Parathyroid adenoma (tissue), 2 donors: ENCODE measurements around the gene CSRP1.

Experiments
- H2AFZ ChIP-seq: fragments of 300-600 bp; sonication (generic); one replicate; pipeline ENCODE4 v1.7.0; 2017; ENCODE audit warnings: antibody characterized with exemption, mild to moderate bottlenecking
- H3K27ac ChIP-seq: fragments of 300-600 bp; sonication (generic); one replicate; pipeline ENCODE4 v1.7.0; 2017
- H3K27me3 ChIP-seq: fragments of 300-600 bp; sonication (generic); one replicate; pipeline ENCODE4 v1.7.0; 2017; ENCODE audit warnings: low read length; ENCODE audit not compliant: control insufficient read depth, insufficient read depth
- H3K36me3 ChIP-seq: fragments of 300-600 bp; sonication (generic); one replicate; pipeline ENCODE4 v1.7.0; 2017; ENCODE audit warnings: low read length; ENCODE audit not compliant: control insufficient read depth, insufficient read depth
- H3K4me1 ChIP-seq: fragments of 300-600 bp; sonication (generic); one replicate; pipeline ENCODE4 v1.7.0; 2017; ENCODE audit warnings: control low read depth
- H3K4me2 ChIP-seq: fragments of 300-600 bp; sonication (generic); one replicate; pipeline ENCODE4 v1.7.0; 2017; ENCODE audit warnings: low read length
- H3K4me3 ChIP-seq: fragments of 300-600 bp; sonication (generic); one replicate; pipeline ENCODE4 v1.7.0; 2017; ENCODE audit warnings: low read depth, low read length
- H3K79me2 ChIP-seq: fragments of 300-600 bp; sonication (generic); one replicate; pipeline ENCODE4 v1.7.0; 2017; ENCODE audit warnings: control low read depth
- H3K9ac ChIP-seq: fragments of 300-600 bp; sonication (generic); one replicate; pipeline ENCODE4 v1.7.0; 2017; ENCODE audit warnings: mild to moderate bottlenecking
- H3K9me3 ChIP-seq: fragments of 300-600 bp; sonication (generic); one replicate; pipeline ENCODE4 v1.7.0; 2017; ENCODE audit warnings: low read length; ENCODE audit not compliant: control insufficient read depth
- TF ChIP-seq, protein P1 (sequence below): fragments of 300-600 bp; sonication (generic); IDR thresholded peaks from one replicate; pipeline ENCODE4 v1.7.0; 2017; ENCODE audit warnings: antibody characterized with exemption, mild to moderate bottlenecking
- donor health status: primary hyperparathyroidism.

Gene CSRP1

GRCh38 chr1:201504799-201505502 is 2.0 kb downstream of the CSRP1 start:
- H3K9ac ChIP-seq, result no peak overlapping the region

DNA sequence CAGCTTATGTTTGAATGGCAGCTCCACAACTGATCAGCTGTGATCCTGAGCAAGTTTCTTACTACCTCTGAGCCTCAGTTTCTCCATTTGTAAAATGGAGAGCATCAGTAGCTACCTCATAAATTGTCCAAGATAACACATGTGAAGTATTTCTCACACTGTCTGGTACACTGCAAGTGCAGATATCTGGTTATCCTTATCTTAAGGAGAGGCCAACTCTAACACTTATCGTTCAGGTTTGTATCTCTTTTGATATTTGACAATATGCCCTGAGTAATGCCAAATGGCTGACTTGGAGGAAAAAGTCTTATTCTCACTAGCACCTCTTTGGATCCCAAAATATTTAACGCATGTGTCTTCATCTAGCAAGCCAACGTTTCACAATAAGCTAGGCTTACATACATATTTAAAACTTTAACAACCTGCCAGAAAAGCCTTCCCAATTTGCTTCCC is 2.7 kb downstream of the CSRP1 start:
- Histone ChIP-seq H3K9ac (peak overlapping the region; percentile 61), H3K4me3 (no peak overlapping the region), H3K4me1 (peaks cover 66% of the 10 kb centered on the region), H3K27ac (peak overlapping the region; percentile 99), H3K27me3 (no peaks in the 10 kb centered on the region), H3K4me2 (peak overlapping the region; percentile 29), H3K9me3 (no peaks in the 10 kb centered on the region), H2AFZ (no peak overlapping the region), H3K36me3 (no peaks in the 10 kb centered on the region), H3K79me2 (peaks cover 27% of the 10 kb centered on the region)
- TF ChIP-seq, protein P1, sequence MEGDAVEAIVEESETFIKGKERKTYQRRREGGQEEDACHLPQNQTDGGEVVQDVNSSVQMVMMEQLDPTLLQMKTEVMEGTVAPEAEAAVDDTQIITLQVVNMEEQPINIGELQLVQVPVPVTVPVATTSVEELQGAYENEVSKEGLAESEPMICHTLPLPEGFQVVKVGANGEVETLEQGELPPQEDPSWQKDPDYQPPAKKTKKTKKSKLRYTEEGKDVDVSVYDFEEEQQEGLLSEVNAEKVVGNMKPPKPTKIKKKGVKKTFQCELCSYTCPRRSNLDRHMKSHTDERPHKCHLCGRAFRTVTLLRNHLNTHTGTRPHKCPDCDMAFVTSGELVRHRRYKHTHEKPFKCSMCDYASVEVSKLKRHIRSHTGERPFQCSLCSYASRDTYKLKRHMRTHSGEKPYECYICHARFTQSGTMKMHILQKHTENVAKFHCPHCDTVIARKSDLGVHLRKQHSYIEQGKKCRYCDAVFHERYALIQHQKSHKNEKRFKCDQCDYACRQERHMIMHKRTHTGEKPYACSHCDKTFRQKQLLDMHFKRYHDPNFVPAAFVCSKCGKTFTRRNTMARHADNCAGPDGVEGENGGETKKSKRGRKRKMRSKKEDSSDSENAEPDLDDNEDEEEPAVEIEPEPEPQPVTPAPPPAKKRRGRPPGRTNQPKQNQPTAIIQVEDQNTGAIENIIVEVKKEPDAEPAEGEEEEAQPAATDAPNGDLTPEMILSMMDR, result no peak

More at GRCh38 chr1:201504799-201505502, 2.0 kb downstream of the CSRP1 start:
- peak overlapping the region; percentile 93 for H3K4me2 ChIP-seq
- peak overlapping the region; percentile 99 for H3K27ac ChIP-seq
- H3K9me3 ChIP-seq, result no peaks in the 10 kb centered on the region
- H3K36me3 ChIP-seq, result no peaks in the 10 kb centered on the region
- H3K4me3 ChIP-seq, result peak overlapping the region; percentile 81
- TF ChIP-seq, protein P1, result no peak
- no peaks in the 10 kb centered on the region for H3K27me3 ChIP-seq
- H2AFZ ChIP-seq, result no peak overlapping the region
- H3K79me2 ChIP-seq, result peaks cover 23% of the 10 kb centered on the region
- H3K4me1 ChIP-seq, result peaks cover 62% of the 10 kb centered on the region

DNA sequence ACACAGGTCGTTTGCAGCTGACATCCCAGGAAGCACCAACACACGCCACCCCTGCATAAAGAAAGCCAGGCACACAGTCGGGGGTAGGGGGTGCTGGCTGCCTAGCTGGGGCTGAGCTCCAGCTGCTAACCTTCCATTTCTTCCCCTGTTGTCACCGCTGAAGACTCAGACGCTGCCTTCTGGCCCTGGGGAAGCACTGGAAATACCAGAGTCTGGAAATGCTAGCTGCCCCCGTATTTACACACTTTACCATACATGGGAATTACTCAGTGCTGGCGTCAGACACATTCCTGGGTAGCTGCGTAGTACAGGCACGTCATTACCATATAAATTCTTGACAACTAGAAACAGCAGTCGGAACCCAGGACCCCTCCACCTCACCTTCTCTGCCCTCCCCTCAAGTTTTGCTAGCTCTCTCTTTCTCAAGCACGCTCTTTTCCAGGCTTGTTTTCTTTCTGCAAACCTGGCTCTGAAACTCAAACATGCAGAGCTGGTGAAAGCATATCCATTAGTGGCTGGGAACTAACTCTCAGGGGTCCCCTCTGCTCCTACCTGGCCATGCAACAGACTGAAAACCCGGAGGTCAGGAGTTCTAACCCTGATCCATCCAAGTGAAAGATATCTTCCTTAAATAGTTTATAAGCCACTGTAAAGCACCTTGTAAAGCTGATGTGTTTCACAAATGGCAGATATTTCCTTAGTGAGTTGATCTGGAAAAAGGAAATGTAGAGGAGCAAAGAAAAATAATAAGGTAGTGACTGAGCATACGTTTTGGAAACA is 3.3 kb downstream of the CSRP1 start:
- Histone ChIP-seq H3K4me1 (peaks cover 71% of the 10 kb centered on the region), H3K9me3 (no peaks in the 10 kb centered on the region), H3K4me2 (peak overlapping the region; percentile 29), H3K27me3 (no peaks in the 10 kb centered on the region), H3K4me3 (peak overlapping the region; percentile 12), H3K79me2 (peaks cover 32% of the 10 kb centered on the region), H3K36me3 (no peaks in the 10 kb centered on the region), H2AFZ (no peak overlapping the region), H3K9ac (peak overlapping the region; percentile 61), H3K27ac (peak overlapping the region; percentile 99)
- TF ChIP-seq, protein P1, result no peak

DNA sequence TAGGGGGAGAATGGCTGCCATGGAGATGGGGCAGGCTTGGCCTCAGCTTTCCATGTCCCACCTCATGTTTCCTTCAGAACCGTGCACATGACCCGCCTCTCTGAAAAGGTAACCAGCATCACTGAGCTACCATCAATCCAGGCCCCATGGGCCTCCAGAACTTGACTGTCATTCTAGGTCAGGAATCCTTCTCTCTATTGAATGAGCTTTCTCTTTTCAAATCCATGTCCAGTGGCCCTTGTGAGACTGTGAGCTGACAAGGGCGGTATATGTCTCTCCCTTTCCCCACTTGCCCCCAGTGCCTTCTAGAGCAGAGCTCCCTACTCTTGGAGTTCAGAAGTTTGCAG is 4.4 kb downstream of the CSRP1 start:
- no peaks in the 10 kb centered on the region for H3K9me3 ChIP-seq
- peaks cover 71% of the 10 kb centered on the region for H3K4me1 ChIP-seq
- no peak overlapping the region for H3K9ac ChIP-seq
- no peaks in the 10 kb centered on the region for H3K27me3 ChIP-seq
- TF ChIP-seq, protein P1, result no peak
- H3K4me2 ChIP-seq, result peak overlapping the region; percentile 64
- no peaks in the 10 kb centered on the region for H3K36me3 ChIP-seq
- no peak overlapping the region for H2AFZ ChIP-seq
- peak overlapping the region; percentile 99 for H3K27ac ChIP-seq
- H3K4me3 ChIP-seq, result no peak overlapping the region
- H3K79me2 ChIP-seq, result peaks cover 40% of the 10 kb centered on the region
